NOMO-1 (cell line): ENCODE data around the gene MARCHF7.
A peak's percentile ranks its signal among the peaks of the same experiment; 100 is the strongest.
"Not testable (repeated sequence)": the region's sequence is repeated elsewhere in the genome, so short reads cannot be mapped to it uniquely, and the experiment has no call there.

Experiments used
- DNase-seq, 2 experiments: peaks; one replicate each; lab custom pipeline; 2025; ENCODE audit not compliant: unreplicated experiment in 2 of 2; lab: John Stamatoyannopoulos, UW

The MARCHF7 gene

GRCh38 chr2:159716409-159716808 lies 4.1 kb downstream of the MARCHF7 start:
- not testable (repeated sequence) for DNase-seq

- no peak for DNase-seq
Observed at GRCh38 chr2:159716857-159717256, 4.6 kb downstream of the MARCHF7 start.

GRCh38 chr2:159720676-159721075 lies 8.4 kb downstream of the MARCHF7 start:
- no peak for DNase-seq

GRCh38 chr2:159722580-159722979 lies 10.3 kb downstream of the MARCHF7 start:
- no peak for DNase-seq

GRCh38 chr2:159724795-159725572 lies 12.7 kb downstream of the MARCHF7 start:
- DNase-seq, result not testable (repeated sequence)

- no peak for DNase-seq
Observed at GRCh38 chr2:159725713-159726112, 13.4 kb downstream of the MARCHF7 start.

- peak in 1 of 2 experiments; percentile 75 for DNase-seq
Observed at GRCh38 chr2:159728629-159729028, 16.3 kb downstream of the MARCHF7 start.

GRCh38 chr2:159735648-159736047 lies 23.3 kb downstream of the MARCHF7 start:
- no peak for DNase-seq

- DNase-seq, result no peak
Observed at GRCh38 chr2:159736048-159736447, 23.7 kb downstream of the MARCHF7 start.

- DNase-seq, result no peak
Observed at GRCh38 chr2:159737292-159737916, 25.1 kb downstream of the MARCHF7 start.

GRCh38 chr2:159737917-159738296 lies 25.6 kb downstream of the MARCHF7 start:
- no peak for DNase-seq

GRCh38 chr2:159738509-159739390 lies 26.4 kb downstream of the MARCHF7 start:
- DNase-seq, result no peak

GRCh38 chr2:159742846-159743245 lies 30.5 kb downstream of the MARCHF7 start:
- no peak for DNase-seq

- DNase-seq, result no peak
Observed at GRCh38 chr2:159744363-159744762, 32.1 kb downstream of the MARCHF7 start.

- DNase-seq, result not testable (repeated sequence)
Observed at GRCh38 chr2:159745237-159745636, 32.9 kb downstream of the MARCHF7 start.

- no peak for DNase-seq
Observed at GRCh38 chr2:159748089-159748488, 35.8 kb downstream of the MARCHF7 start.

- no peak for DNase-seq
Observed at GRCh38 chr2:159750873-159751272, 38.6 kb downstream of the MARCHF7 start.

GRCh38 chr2:159753797-159754196 lies 41.5 kb downstream of the MARCHF7 start:
- DNase-seq, result peak; percentile 62 to 93

GRCh38 chr2:159755014-159755413 lies 42.7 kb downstream of the MARCHF7 start:
- DNase-seq, result no peak

- no peak for DNase-seq
Observed at GRCh38 chr2:159755788-159756187, 43.5 kb downstream of the MARCHF7 start.

GRCh38 chr2:159758239-159758638 lies 45.9 kb downstream of the MARCHF7 start:
- no peak for DNase-seq
